Neural cell (in vitro differentiated cells): Measurements from ENCODE around the gene OAF.

ENCODE experiments used
- CTCF ChIP-seq: fragments of 450-650 bp; IDR thresholded peaks from 2 replicates; pipeline ENCODE4 v1.5.1; 2014; ENCODE audit warnings: antibody characterized with exemption, mild to moderate bottlenecking, moderate library complexity; ENCODE audit not compliant: poor library complexity, severe bottlenecking
- EP300 ChIP-seq: fragments of 450-650 bp; conservative IDR thresholded peaks from 2 replicates; pipeline ENCODE4 v1.6.1; 2014; ENCODE audit warnings: antibody characterized with exemption, mild to moderate bottlenecking, moderate library complexity; ENCODE audit not compliant: poor library complexity, severe bottlenecking
- EZH2 ChIP-seq: fragments of 200-600, 300-800 bp; shearing (Covaris generic), sonication (generic); IDR thresholded peaks from 2 replicates; pipeline ENCODE4 v1.6.1; 2014; ENCODE audit warnings: antibody characterized with exemption, low read length, borderline replicate concordance, mild to moderate bottlenecking; ENCODE audit not compliant: insufficient read depth, poor library complexity, severe bottlenecking
- MXI1 ChIP-seq: fragments of 450-650 bp; conservative IDR thresholded peaks from 2 replicates; pipeline ENCODE4 v1.6.1; 2014; ENCODE audit warnings: antibody characterized with exemption, mild to moderate bottlenecking; ENCODE audit not compliant: poor library complexity, severe bottlenecking
- POLR2AphosphoS5 ChIP-seq: IDR thresholded peaks from 2 replicates; pipeline ENCODE4 v1.6.1; 2012
- RAD21 ChIP-seq: fragments of 450-650 bp; conservative IDR thresholded peaks from 2 replicates; pipeline ENCODE4 v1.6.1; 2014; ENCODE audit warnings: antibody characterized with exemption, mild to moderate bottlenecking, moderate library complexity
- SMC3 ChIP-seq: fragments of 450-650 bp; conservative IDR thresholded peaks from 2 replicates; pipeline ENCODE4 v1.6.1; 2014; ENCODE audit warnings: antibody characterized with exemption, mild to moderate bottlenecking, moderate library complexity; ENCODE audit not compliant: poor library complexity
- TAF1 ChIP-seq: IDR thresholded peaks from 2 replicates; pipeline ENCODE4 v1.6.1; 2012; ENCODE audit warnings: low read depth
- TF ChIP-seq, protein P1 (sequence below): IDR thresholded peaks from 2 replicates; pipeline ENCODE4 v1.6.1; 2012; ENCODE audit warnings: borderline replicate concordance

GRCh38 chr11:120220747-120221037 lies 9.9 kb downstream of the OAF start:
- TF ChIP-seq CTCF = no peak
- no peak for TF ChIP-seq EZH2
- no peak for TF ChIP-seq RAD21
- TF ChIP-seq EP300 = no peak
- no peak for TF ChIP-seq POLR2AphosphoS5
- no peak for TF ChIP-seq SMC3
- no peak for TF ChIP-seq TAF1
- TF ChIP-seq, protein P1, sequence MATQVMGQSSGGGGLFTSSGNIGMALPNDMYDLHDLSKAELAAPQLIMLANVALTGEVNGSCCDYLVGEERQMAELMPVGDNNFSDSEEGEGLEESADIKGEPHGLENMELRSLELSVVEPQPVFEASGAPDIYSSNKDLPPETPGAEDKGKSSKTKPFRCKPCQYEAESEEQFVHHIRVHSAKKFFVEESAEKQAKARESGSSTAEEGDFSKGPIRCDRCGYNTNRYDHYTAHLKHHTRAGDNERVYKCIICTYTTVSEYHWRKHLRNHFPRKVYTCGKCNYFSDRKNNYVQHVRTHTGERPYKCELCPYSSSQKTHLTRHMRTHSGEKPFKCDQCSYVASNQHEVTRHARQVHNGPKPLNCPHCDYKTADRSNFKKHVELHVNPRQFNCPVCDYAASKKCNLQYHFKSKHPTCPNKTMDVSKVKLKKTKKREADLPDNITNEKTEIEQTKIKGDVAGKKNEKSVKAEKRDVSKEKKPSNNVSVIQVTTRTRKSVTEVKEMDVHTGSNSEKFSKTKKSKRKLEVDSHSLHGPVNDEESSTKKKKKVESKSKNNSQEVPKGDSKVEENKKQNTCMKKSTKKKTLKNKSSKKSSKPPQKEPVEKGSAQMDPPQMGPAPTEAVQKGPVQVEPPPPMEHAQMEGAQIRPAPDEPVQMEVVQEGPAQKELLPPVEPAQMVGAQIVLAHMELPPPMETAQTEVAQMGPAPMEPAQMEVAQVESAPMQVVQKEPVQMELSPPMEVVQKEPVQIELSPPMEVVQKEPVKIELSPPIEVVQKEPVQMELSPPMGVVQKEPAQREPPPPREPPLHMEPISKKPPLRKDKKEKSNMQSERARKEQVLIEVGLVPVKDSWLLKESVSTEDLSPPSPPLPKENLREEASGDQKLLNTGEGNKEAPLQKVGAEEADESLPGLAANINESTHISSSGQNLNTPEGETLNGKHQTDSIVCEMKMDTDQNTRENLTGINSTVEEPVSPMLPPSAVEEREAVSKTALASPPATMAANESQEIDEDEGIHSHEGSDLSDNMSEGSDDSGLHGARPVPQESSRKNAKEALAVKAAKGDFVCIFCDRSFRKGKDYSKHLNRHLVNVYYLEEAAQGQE = no peak
- TF ChIP-seq MXI1 = no peak
